Activated T-cell treated with anti-CD3 and anti-CD28 coated beads for 4 hours (primary cell): ENCODE data around the gene TUBA3E.
A peak's percentile ranks its signal among the peaks of the same experiment; 100 is the strongest.
"Not testable (repeated sequence)": the region's sequence is repeated elsewhere in the genome, so short reads cannot be mapped to it uniquely, and the experiment has no call there.

Source experiments
- DNase-seq: peaks from one replicate; pipeline ENCODE4 v3.0.0-alpha.2; 2020

TUBA3E gene

GRCh38 chr2:130190237-130190636, 8.0 kb downstream of the TUBA3E start:
- DNase-seq = no peak

- not testable (repeated sequence) for DNase-seq
Observed at GRCh38 chr2:130188958-130189357, 9.3 kb downstream of the TUBA3E start.

DNA sequence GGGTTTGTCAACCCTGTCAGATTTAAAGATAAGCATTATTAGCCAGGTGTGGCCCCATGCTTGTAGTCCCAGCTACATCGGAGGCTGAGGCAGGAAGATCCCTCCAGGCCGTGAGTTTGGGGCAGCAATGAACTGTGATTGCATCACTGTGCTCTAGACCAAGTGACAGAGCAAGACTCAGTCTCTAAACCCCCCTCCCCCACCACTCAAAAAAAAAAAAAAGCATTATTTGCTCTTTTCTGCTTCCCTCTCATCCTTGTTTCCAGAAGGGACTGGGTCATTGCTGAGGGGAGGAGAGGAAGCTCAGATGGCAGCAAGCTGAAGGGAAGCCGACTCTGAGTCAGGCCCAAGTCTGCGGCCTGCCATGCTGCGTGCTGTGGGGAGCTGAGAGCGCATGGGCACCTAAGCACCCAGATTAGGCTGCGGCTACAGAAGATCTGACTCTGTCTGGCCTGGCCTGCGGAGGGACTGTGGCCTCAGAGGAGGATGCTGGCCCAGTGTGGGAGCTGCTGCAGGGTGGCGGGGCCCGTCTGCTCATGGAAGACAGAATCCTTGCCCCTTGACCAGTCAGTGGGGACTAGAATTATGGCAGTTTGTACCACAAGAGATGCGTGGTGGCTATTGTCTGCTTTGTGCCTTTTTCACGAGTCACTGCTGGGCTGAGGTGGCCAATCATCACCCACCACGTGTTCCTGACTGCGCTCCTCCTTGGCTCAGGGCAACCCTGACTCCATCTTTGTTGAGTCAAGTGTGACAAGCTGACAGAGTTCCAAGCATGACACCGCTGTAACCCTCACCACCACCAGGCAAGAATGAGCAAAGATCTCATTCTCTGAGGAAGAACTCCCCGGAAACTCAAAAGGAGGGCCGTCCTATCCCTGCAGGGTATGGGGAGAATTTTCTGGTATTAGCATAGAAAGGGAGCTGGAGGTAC, 10.1 kb downstream of the TUBA3E start:
- DNase-seq = not testable (repeated sequence)

DNA sequence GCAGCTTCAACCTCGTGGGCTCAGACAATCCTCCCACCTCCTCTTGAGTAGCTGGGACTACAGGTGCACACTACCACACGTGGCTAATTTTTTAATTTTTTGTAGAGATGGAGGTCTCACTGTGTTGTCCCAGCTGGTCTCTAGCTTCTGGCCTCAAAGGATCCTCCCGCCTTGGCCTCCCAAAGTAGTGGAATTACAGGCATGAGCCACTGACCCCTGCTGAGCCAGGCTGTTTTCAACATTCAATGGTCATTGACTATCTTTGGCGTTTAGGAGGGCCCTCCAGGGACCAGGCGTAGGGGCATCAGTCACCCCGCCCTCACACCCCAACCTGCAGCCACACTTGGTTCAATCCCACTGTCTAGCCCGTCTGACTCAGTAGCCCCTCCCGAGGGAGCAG, 11.0 kb downstream of the TUBA3E start:
- no peak for DNase-seq

GRCh38 chr2:130186391-130186790, 11.8 kb downstream of the TUBA3E start:
- DNase-seq = no peak

- no peak for DNase-seq
Observed at GRCh38 chr2:130185896-130186295, 12.3 kb downstream of the TUBA3E start.

DNA sequence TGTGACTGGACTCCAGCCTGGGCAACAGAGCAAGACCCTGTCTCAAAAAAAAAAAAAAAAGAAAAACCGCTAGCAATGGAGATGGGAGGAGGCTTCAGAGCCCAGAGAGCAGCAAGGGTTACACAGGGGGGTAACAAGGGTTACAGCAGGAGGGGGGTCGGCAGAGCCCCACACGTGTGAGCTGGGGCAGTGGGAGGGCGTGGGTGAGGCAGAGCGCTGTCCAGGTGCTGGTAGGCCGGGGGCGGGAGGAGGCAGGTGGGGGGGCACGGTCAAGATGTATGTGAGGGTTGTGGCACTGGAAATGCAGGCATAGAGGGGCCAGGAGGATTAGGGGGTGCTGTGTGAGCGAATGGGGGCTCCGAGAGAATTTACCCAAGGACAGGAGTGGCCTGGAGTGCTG, 12.8 kb downstream of the TUBA3E start:
- DNase-seq = no peak

GRCh38 chr2:130183512-130184373, 14.5 kb downstream of the TUBA3E start:
- no peak for DNase-seq

GRCh38 chr2:130182826-130183511, 15.3 kb downstream of the TUBA3E start:
- not testable (repeated sequence) for DNase-seq

DNA sequence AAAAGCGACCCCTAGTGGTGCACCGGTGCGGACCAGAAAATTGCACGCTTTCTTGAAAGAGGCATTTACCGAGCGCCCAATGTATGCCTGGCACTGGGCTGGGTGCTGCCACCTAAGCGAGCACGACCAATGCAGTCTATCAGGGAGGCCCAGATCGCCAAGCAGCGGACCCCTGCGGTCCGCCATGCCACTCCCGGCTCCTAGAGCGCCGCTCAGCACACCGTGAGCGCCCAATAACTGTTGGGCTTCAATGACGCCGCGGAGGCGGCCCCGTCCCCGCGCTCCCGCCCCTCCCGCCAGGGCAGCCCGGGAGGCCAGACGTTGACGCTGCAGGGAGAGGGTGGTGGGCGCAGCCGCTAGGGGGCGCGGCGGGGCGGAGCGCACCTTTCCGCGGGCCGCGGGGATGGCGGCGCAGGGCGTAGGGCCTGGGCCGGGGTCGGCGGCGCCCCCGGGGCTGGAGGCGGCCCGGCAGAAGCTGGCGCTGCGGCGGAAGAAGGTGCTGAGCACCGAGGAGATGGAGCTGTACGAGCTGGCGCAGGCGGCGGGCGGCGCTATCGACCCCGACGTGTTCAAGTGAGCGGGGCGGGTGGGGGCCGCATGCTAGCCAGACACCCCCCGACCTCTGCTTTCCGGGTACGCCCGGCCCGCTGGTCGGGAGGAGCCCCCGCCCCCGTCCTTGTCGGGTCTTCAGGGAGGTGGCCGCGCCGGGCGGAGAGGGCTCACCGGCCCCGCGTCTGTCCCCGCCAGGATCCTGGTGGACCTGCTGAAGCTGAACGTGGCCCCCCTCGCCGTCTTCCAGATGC, 16.2 kb downstream of the TUBA3E start, which contains the start of gene MZT2B:
Gene MZT2B, plus strand, starts transcription at position 383 of the 803 bp plus-strand sequence. Its CDS starts 21 bp downstream, at position 404.
- DNase-seq = peak; percentile 81

DNA sequence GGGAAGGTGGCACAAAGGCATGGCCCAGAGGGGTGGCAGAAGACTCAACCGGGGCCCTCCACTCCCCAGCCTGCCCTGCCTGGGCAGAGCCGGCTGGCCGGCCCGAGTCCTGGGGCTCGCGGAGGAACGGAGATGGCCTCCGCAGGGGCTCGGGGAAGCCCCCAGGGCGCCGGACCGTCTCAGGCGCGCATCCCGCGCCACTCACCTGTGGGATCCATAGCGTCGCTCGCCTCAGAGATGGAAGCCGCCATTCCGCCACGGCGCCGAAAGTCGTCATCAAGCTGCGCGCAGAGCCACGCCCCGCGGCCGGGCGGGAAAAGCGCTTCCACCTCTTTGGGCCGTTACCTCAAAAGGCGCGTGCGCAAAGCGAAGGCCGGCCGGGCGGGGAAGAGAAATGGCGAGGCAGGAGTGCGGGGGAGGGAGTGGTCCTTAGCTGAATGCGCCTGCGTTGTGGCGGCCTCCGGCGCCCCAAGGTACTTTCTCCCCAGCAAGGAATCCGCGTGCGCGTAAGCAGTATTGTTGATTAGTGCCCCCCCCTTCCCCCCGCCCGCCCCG, 16.8 kb downstream of the TUBA3E start, which contains the start of gene SMPD4:
Gene SMPD4, minus strand, starts transcription at position 278 of the 555 bp plus-strand sequence. CDS start 5,010 bp downstream, outside the sequence.
- DNase-seq = peak; percentile 96

DNA sequence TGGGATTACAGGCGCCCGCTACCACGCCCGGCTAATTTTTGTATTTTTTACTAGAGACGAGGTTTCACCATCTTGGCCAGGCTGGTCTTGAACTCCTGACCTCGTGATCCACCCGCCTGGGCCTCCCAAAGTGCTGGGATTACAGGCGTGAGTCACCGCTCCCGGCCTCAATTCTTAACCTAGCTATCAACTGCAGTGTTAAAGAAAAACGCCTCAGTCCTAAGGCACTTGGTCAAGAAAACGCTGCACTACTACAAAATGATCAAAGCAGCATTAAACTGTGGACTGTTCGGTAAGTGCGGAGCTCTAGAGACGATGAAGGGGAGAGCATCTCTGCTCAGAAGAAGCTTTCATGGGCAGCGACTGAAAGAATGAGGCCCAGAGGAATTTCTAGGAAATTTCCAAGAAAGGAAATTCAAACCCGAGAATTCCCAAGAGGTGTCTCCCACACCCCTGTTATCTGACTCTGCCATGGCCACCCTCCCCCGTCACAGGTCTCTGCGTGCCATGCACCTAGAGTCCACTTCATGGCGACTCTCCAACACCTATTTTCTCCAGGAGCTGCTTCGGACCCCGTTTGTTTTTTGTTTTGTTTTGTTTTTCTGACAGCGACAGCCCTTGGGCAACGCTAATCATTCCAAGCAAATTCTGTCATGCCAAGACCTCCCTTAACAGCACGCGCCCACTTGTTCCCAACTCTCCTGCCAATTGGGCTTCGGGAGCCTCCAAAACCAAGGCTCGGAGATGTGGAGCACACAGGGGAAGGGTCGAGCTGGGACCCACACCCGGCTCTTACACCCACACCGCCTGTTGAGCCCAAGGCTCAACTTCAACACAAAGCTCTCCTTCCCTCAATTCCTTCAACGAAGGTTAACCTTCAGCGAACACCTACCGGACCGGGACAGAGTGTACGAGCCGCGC, 17.6 kb downstream of the TUBA3E start:
- DNase-seq = not testable (repeated sequence)

GRCh38 chr2:130174866-130175265, 23.4 kb downstream of the TUBA3E start:
- DNase-seq = not testable (repeated sequence)

GRCh38 chr2:130169896-130170295, 28.3 kb downstream of the TUBA3E start:
- DNase-seq = no peak

- not testable (repeated sequence) for DNase-seq
Observed at GRCh38 chr2:130169163-130169562, 29.1 kb downstream of the TUBA3E start.

DNA sequence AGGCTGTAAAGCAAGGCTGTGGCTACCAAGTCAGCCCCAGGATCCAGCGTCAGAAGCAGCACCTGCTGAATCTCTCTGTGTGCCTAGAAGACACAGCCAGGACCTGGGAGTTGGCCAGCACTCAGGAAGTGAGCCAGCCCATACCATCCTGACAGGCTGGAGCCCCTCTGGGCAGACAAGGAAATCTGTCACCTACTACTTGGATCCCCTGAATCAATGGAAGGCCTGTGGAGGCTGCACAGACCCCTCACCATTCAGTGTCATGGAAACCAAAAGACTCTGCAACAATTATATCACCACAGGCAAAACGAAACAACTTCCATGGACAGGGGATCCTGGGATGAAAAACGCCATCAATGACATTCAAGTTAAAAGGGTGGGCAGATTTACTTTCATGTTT, 31.6 kb downstream of the TUBA3E start:
- DNase-seq = not testable (repeated sequence)

DNA sequence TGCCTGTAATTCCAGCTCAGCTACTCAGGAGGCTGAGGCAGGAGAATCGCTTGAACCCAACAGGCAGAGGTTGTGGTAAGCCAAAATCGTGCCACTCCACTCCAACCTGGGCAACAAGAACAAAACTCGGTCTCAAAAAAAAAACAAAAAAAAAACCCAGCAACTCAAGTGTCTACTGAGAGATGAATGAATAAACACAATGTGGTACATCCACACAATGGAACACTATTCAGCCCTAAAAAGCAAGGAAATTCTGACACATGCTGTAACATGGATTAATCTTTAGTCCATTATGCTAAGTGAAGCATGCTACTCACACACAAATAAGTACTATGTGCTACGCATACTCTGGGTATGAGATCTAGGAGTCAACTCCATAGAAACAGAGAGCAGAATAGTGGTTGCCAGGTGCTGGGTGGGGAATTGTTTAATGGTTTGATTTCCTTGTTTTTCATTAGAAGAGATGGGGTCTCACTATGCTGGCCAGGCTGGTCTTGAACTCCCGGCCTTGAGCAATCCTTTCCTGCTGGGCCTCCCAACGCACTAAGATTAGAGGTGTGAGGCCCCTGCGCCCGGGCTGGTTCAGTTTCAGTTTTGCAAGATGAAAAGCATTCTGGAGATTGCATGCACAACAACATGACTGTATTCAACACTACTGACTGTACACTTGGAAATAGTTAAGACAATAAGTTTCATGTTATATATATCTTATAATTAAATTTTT, 32.8 kb downstream of the TUBA3E start:
- no peak for DNase-seq

- no peak for DNase-seq
Observed at GRCh38 chr2:130162968-130163367, 35.3 kb downstream of the TUBA3E start.

- DNase-seq = not testable (repeated sequence)
Observed at GRCh38 chr2:130162486-130162885, 35.8 kb downstream of the TUBA3E start.
